A549 (cell line): Measurements from ENCODE around the gene RNASE8.

ENCODE experiments used
- POLR2A ChIP-seq: IDR thresholded peaks from 2 replicates; pipeline ENCODE4 v1.6.1; 2012; ENCODE audit warnings: mild to moderate bottlenecking, low read length
- TF ChIP-seq, protein P1 (sequence below): fragments of 200-600 bp; sonication (generic); IDR thresholded peaks from 2 replicates; pipeline ENCODE4 v1.6.1; 2016; ENCODE audit warnings: antibody characterized with exemption, mild to moderate bottlenecking, moderate library complexity

GRCh38 chr14:21070610-21071224 is 13.1 kb downstream of the RNASE8 start:
- no peak for TF ChIP-seq POLR2A
- TF ChIP-seq, protein P1, sequence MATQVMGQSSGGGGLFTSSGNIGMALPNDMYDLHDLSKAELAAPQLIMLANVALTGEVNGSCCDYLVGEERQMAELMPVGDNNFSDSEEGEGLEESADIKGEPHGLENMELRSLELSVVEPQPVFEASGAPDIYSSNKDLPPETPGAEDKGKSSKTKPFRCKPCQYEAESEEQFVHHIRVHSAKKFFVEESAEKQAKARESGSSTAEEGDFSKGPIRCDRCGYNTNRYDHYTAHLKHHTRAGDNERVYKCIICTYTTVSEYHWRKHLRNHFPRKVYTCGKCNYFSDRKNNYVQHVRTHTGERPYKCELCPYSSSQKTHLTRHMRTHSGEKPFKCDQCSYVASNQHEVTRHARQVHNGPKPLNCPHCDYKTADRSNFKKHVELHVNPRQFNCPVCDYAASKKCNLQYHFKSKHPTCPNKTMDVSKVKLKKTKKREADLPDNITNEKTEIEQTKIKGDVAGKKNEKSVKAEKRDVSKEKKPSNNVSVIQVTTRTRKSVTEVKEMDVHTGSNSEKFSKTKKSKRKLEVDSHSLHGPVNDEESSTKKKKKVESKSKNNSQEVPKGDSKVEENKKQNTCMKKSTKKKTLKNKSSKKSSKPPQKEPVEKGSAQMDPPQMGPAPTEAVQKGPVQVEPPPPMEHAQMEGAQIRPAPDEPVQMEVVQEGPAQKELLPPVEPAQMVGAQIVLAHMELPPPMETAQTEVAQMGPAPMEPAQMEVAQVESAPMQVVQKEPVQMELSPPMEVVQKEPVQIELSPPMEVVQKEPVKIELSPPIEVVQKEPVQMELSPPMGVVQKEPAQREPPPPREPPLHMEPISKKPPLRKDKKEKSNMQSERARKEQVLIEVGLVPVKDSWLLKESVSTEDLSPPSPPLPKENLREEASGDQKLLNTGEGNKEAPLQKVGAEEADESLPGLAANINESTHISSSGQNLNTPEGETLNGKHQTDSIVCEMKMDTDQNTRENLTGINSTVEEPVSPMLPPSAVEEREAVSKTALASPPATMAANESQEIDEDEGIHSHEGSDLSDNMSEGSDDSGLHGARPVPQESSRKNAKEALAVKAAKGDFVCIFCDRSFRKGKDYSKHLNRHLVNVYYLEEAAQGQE, result no peak
